Vagina (tissue), 2 donors: ENCODE data around the gene C5orf52. TPM values are rescaled to one million over a fixed set of nuclear protein-coding genes. Genes with fewer than 3 reads are reported as not detected.

Experiments
- DNase-seq, 2 donors: peaks; one replicate each; pipeline ENCODE4 v3.0.0-alpha.2; 2017; ENCODE audit errors: extremely low spot score in 2 of 2
- H3K27ac ChIP-seq: fragments of 200-600 bp; sonication (generic); one replicate; pipeline ENCODE4 v1.5.1; 2019
- H3K27me3 ChIP-seq: fragments of 200-600 bp; sonication (generic); one replicate; pipeline ENCODE4 v1.5.1; 2019
- H3K36me3 ChIP-seq, 2 donors: fragments of 200-600 bp; sonication (generic); one replicate each; pipeline ENCODE4 v1.5.1; 2017 to 2019
- H3K4me1 ChIP-seq: fragments of 200-600 bp; sonication (generic); one replicate; pipeline ENCODE4 v1.5.1; 2019
- H3K4me3 ChIP-seq, 2 donors: fragments of 200-600 bp; sonication (generic); 1 replicate in 1 of 2; 2 replicates in 1 of 2; pipeline ENCODE4 v1.5.1; 2016 to 2019
- H3K9me3 ChIP-seq: fragments of 200-600 bp; sonication (generic); one replicate; pipeline ENCODE4 v1.5.1; 2019
- CTCF ChIP-seq, 3 experiments: fragments of 450-650 bp in 2 of 3; fragments of 200-600 bp in 1 of 3; sonication (generic) in 1 of 3; IDR thresholded peaks; one replicate each; pipeline ENCODE4 v1.5.1; 2017 to 2019; ENCODE audit warnings: antibody characterized with exemption in 3 of 3, mild to moderate bottlenecking in 2 of 3, moderate library complexity in 2 of 3
- POLR2A ChIP-seq, 2 donors: fragments of 450-650 bp; IDR thresholded peaks; one replicate each; pipeline ENCODE4 v1.6.1; 2017; ENCODE audit warnings: antibody characterized with exemption in 2 of 2, mild to moderate bottlenecking in 2 of 2, moderate library complexity in 2 of 2
- POLR2AphosphoS5 ChIP-seq, 2 donors: sonication (generic); formaldehyde crosslinking; IDR thresholded peaks; one replicate each; pipeline ENCODE4 v1.9.0; 2017; ENCODE audit warnings: antibody characterized with exemption in 2 of 2, mild to moderate bottlenecking in 2 of 2, low read depth in 1 of 2; ENCODE audit not compliant: insufficient read depth in 1 of 2
- intact Hi-C: fragments of 100-400 bp; cut with DNase I; formaldehyde crosslinking; loops from one replicate; pipeline ENCODE4 v1.15.1; 2023
- total RNA-seq: library from RNA; depleted of rRNA; stranded (reverse); fragments of >200 nt; gene quantifications from one replicate; pipeline ENCODE4 v1.2.3, GENCODE V29; 2016

C5orf52 gene
- total RNA-seq, 1 donor from 2014 or later: not detected

- Histone ChIP-seq H3K4me1 (no peaks in the 10 kb centered on the region), H3K27me3 (no peaks in the 10 kb centered on the region), H3K27ac (no peak overlapping the region), H3K4me3 (no peak overlapping the region), H3K36me3 (no peaks in the 10 kb centered on the region), H3K9me3 (no peaks in the 10 kb centered on the region)
- intact Hi-C loops: no loop called here
- no peak for DNase-seq
- TF ChIP-seq POLR2AphosphoS5 (IDR thresholded peaks at IDR 0.05; ENCODE audit: insufficient read depth in 1 of 2, low read depth in 1 of 2) (no peak), CTCF (IDR thresholded peaks at IDR 0.05) (no peak), POLR2A (IDR thresholded peaks at IDR 0.05) (no peak)
These were observed 37.5 kb downstream of the C5orf52 start for GRCh38 chr5:157708866-157709265.

DNA sequence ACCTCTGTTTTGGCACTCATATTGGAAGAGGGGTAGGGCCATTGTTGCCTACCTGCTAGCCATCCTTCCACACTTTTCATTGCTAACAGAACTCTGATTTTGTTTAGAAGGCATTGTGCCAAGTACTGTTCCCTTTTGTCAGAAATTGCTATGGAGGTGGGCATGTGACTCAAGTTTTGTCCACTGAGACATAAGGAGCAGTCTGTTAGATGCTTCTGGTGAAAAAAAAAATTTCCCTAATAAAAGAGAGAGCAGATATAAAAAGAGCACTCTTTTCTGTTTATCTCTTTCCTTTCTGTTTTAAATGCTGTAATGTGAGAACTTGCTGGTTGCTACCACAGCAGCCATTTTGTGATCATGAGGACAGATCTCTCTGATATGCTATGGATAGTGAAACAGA, 38.0 kb downstream of the C5orf52 start:
- intact Hi-C loops: no loop called here
- H3K4me3 ChIP-seq: no peak overlapping the region
- no peaks in the 10 kb centered on the region for H3K36me3 ChIP-seq
- no peak for DNase-seq
- no peaks in the 10 kb centered on the region for H3K4me1 ChIP-seq
- no peaks in the 10 kb centered on the region for H3K9me3 ChIP-seq
- no peak overlapping the region for H3K27ac ChIP-seq
- no peak for TF ChIP-seq POLR2AphosphoS5 (IDR thresholded peaks at IDR 0.05; ENCODE audit: insufficient read depth in 1 of 2, low read depth in 1 of 2)
- no peak for TF ChIP-seq POLR2A (IDR thresholded peaks at IDR 0.05)
- TF ChIP-seq CTCF (IDR thresholded peaks at IDR 0.05): no peak
- H3K27me3 ChIP-seq: no peaks in the 10 kb centered on the region

DNA sequence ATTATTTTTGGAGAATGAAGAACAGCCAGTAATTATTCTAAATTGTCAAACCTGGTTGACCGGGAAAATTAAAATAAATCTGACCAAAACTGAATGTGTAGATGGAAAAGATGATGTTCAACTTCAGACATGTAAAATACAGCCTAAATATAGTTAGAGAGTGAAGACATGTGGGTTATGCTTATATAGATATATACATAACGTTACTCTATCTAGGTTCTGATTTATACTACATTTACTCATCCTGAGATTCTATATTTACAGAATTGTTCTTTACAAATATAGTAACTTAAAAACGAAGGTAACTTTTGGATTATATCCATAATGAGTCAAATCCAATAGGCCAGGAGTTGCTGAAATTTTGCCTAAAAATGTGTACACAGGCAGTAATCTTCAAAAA, 39.1 kb downstream of the C5orf52 start:
- no peaks in the 10 kb centered on the region for H3K4me1 ChIP-seq
- intact Hi-C loops: no loop called here
- TF ChIP-seq POLR2AphosphoS5 (IDR thresholded peaks at IDR 0.05; ENCODE audit: insufficient read depth in 1 of 2, low read depth in 1 of 2): no peak
- no peak for TF ChIP-seq POLR2A (IDR thresholded peaks at IDR 0.05)
- TF ChIP-seq CTCF (IDR thresholded peaks at IDR 0.05): no peak
- H3K36me3 ChIP-seq: no peaks in the 10 kb centered on the region
- H3K9me3 ChIP-seq: no peaks in the 10 kb centered on the region
- no peak for DNase-seq
- no peak overlapping the region for H3K27ac ChIP-seq
- no peaks in the 10 kb centered on the region for H3K27me3 ChIP-seq
- no peak overlapping the region for H3K4me3 ChIP-seq

- no peak for DNase-seq
- Histone ChIP-seq H3K27me3 (no peaks in the 10 kb centered on the region), H3K4me3 (no peak overlapping the region), H3K4me1 (no peaks in the 10 kb centered on the region), H3K9me3 (no peaks in the 10 kb centered on the region), H3K36me3 (no peaks in the 10 kb centered on the region), H3K27ac (no peak overlapping the region)
- intact Hi-C loops: no loop called here
- no peak for TF ChIP-seq POLR2A (IDR thresholded peaks at IDR 0.05)
- no peak for TF ChIP-seq POLR2AphosphoS5 (IDR thresholded peaks at IDR 0.05; ENCODE audit: insufficient read depth in 1 of 2, low read depth in 1 of 2)
- TF ChIP-seq CTCF (IDR thresholded peaks at IDR 0.05): no peak
These were observed 39.5 kb downstream of the C5orf52 start for GRCh38 chr5:157710882-157711281.

- intact Hi-C loops: no loop called here
- Histone ChIP-seq H3K4me1 (no peaks in the 10 kb centered on the region), H3K27me3 (no peaks in the 10 kb centered on the region), H3K4me3 (no peak overlapping the region), H3K27ac (no peak overlapping the region), H3K36me3 (no peaks in the 10 kb centered on the region), H3K9me3 (no peaks in the 10 kb centered on the region)
- DNase-seq: no peak
- TF ChIP-seq POLR2A (IDR thresholded peaks at IDR 0.05) (no peak), POLR2AphosphoS5 (IDR thresholded peaks at IDR 0.05; ENCODE audit: insufficient read depth in 1 of 2, low read depth in 1 of 2) (no peak), CTCF (IDR thresholded peaks at IDR 0.05) (no peak)
These were observed 42.7 kb downstream of the C5orf52 start for GRCh38 chr5:157713830-157714595.
